ENCODE data around the gene IGF1R.

IGF1R gene

GRCh38 chr15:98954411-98954810 lies 306.1 kb downstream of the IGF1R start:
- Histone ChIP-seq H3K36me3 (ENCODE audit: control insufficient read depth, insufficient read depth, low read length) (no peaks in the 10 kb centered on the region), H3K9me3 (ENCODE audit: control insufficient read depth, low read length) (no peaks in the 10 kb centered on the region), H3K4me3 (ENCODE audit: low read length) (no peak overlapping the region), H3K27me3 (ENCODE audit: control insufficient read depth, insufficient read depth, low read length) (no peaks in the 10 kb centered on the region), H3K9ac (ENCODE audit: low read length) (no peak overlapping the region), H3K4me1 (ENCODE audit: control insufficient read depth, insufficient read depth, low read length) (peaks cover 12% of the 10 kb centered on the region)

GRCh38 chr15:98955331-98955730 lies 307.0 kb downstream of the IGF1R start:
- Histone ChIP-seq H3K4me1 (ENCODE audit: control insufficient read depth, insufficient read depth, low read length) (peaks cover 12% of the 10 kb centered on the region), H3K36me3 (ENCODE audit: control insufficient read depth, insufficient read depth, low read length) (no peaks in the 10 kb centered on the region), H3K27me3 (ENCODE audit: control insufficient read depth, insufficient read depth, low read length) (no peaks in the 10 kb centered on the region), H3K9me3 (ENCODE audit: control insufficient read depth, low read length) (no peaks in the 10 kb centered on the region), H3K9ac (ENCODE audit: low read length) (no peak overlapping the region), H3K4me3 (ENCODE audit: low read length) (no peak overlapping the region)

GRCh38 chr15:98955961-98956723 lies 307.8 kb downstream of the IGF1R start:
- no peak overlapping the region for H3K4me3 ChIP-seq (ENCODE audit: low read length)
- H3K9ac ChIP-seq (ENCODE audit: low read length): no peak overlapping the region
- no peaks in the 10 kb centered on the region for H3K9me3 ChIP-seq (ENCODE audit: control insufficient read depth, low read length)
- H3K27me3 ChIP-seq (ENCODE audit: control insufficient read depth, insufficient read depth, low read length): no peaks in the 10 kb centered on the region
- no peaks in the 10 kb centered on the region for H3K36me3 ChIP-seq (ENCODE audit: control insufficient read depth, insufficient read depth, low read length)
- peaks cover 12% of the 10 kb centered on the region for H3K4me1 ChIP-seq (ENCODE audit: control insufficient read depth, insufficient read depth, low read length)

- H3K4me1 ChIP-seq (ENCODE audit: control insufficient read depth, insufficient read depth, low read length): peaks cover 7% of the 10 kb centered on the region
- H3K9me3 ChIP-seq (ENCODE audit: control insufficient read depth, low read length): no peaks in the 10 kb centered on the region
- no peak overlapping the region for H3K9ac ChIP-seq (ENCODE audit: low read length)
- H3K27me3 ChIP-seq (ENCODE audit: control insufficient read depth, insufficient read depth, low read length): no peaks in the 10 kb centered on the region
- no peaks in the 10 kb centered on the region for H3K36me3 ChIP-seq (ENCODE audit: control insufficient read depth, insufficient read depth, low read length)
- no peak overlapping the region for H3K4me3 ChIP-seq (ENCODE audit: low read length)
These were observed 308.6 kb downstream of the IGF1R start for GRCh38 chr15:98956796-98957553.

GRCh38 chr15:98957655-98958054 lies 309.3 kb downstream of the IGF1R start:
- no peak overlapping the region for H3K4me3 ChIP-seq (ENCODE audit: low read length)
- no peaks in the 10 kb centered on the region for H3K36me3 ChIP-seq (ENCODE audit: control insufficient read depth, insufficient read depth, low read length)
- no peaks in the 10 kb centered on the region for H3K27me3 ChIP-seq (ENCODE audit: control insufficient read depth, insufficient read depth, low read length)
- H3K9me3 ChIP-seq (ENCODE audit: control insufficient read depth, low read length): no peaks in the 10 kb centered on the region
- no peak overlapping the region for H3K9ac ChIP-seq (ENCODE audit: low read length)
- peaks cover under 1% of the 10 kb centered on the region for H3K4me1 ChIP-seq (ENCODE audit: control insufficient read depth, insufficient read depth, low read length)

- no peaks in the 10 kb centered on the region for H3K27me3 ChIP-seq (ENCODE audit: control insufficient read depth, insufficient read depth, low read length)
- H3K9ac ChIP-seq (ENCODE audit: low read length): no peak overlapping the region
- H3K4me3 ChIP-seq (ENCODE audit: low read length): no peak overlapping the region
- H3K9me3 ChIP-seq (ENCODE audit: control insufficient read depth, low read length): no peaks in the 10 kb centered on the region
- H3K36me3 ChIP-seq (ENCODE audit: control insufficient read depth, insufficient read depth, low read length): no peaks in the 10 kb centered on the region
- H3K4me1 ChIP-seq (ENCODE audit: control insufficient read depth, insufficient read depth, low read length): no peaks in the 10 kb centered on the region
These were observed 309.7 kb downstream of the IGF1R start for GRCh38 chr15:98958076-98958475.

- Histone ChIP-seq H3K9ac (ENCODE audit: low read length) (no peak overlapping the region), H3K9me3 (ENCODE audit: control insufficient read depth, low read length) (no peaks in the 10 kb centered on the region), H3K36me3 (ENCODE audit: control insufficient read depth, insufficient read depth, low read length) (no peaks in the 10 kb centered on the region), H3K4me1 (ENCODE audit: control insufficient read depth, insufficient read depth, low read length) (no peaks in the 10 kb centered on the region), H3K4me3 (ENCODE audit: low read length) (no peak overlapping the region), H3K27me3 (ENCODE audit: control insufficient read depth, insufficient read depth, low read length) (no peaks in the 10 kb centered on the region)
These were observed 310.7 kb downstream of the IGF1R start for GRCh38 chr15:98958918-98959639.

GRCh38 chr15:98959640-98960007 lies 311.3 kb downstream of the IGF1R start:
- no peak overlapping the region for H3K4me3 ChIP-seq (ENCODE audit: low read length)
- H3K36me3 ChIP-seq (ENCODE audit: control insufficient read depth, insufficient read depth, low read length): no peaks in the 10 kb centered on the region
- H3K9me3 ChIP-seq (ENCODE audit: control insufficient read depth, low read length): no peaks in the 10 kb centered on the region
- H3K9ac ChIP-seq (ENCODE audit: low read length): no peak overlapping the region
- no peaks in the 10 kb centered on the region for H3K27me3 ChIP-seq (ENCODE audit: control insufficient read depth, insufficient read depth, low read length)
- H3K4me1 ChIP-seq (ENCODE audit: control insufficient read depth, insufficient read depth, low read length): no peaks in the 10 kb centered on the region

- H3K36me3 ChIP-seq (ENCODE audit: control insufficient read depth, insufficient read depth, low read length): no peaks in the 10 kb centered on the region
- no peak overlapping the region for H3K4me3 ChIP-seq (ENCODE audit: low read length)
- no peaks in the 10 kb centered on the region for H3K27me3 ChIP-seq (ENCODE audit: control insufficient read depth, insufficient read depth, low read length)
- H3K9ac ChIP-seq (ENCODE audit: low read length): no peak overlapping the region
- no peaks in the 10 kb centered on the region for H3K4me1 ChIP-seq (ENCODE audit: control insufficient read depth, insufficient read depth, low read length)
- H3K9me3 ChIP-seq (ENCODE audit: control insufficient read depth, low read length): no peaks in the 10 kb centered on the region
These were observed 312.3 kb downstream of the IGF1R start for GRCh38 chr15:98960555-98961050.

GRCh38 chr15:98963444-98963843 lies 315.1 kb downstream of the IGF1R start:
- H3K4me1 ChIP-seq (ENCODE audit: control insufficient read depth, insufficient read depth, low read length): no peaks in the 10 kb centered on the region
- H3K9ac ChIP-seq (ENCODE audit: low read length): no peak overlapping the region
- H3K9me3 ChIP-seq (ENCODE audit: control insufficient read depth, low read length): no peaks in the 10 kb centered on the region
- H3K4me3 ChIP-seq (ENCODE audit: low read length): no peak overlapping the region
- H3K27me3 ChIP-seq (ENCODE audit: control insufficient read depth, insufficient read depth, low read length): no peaks in the 10 kb centered on the region
- H3K36me3 ChIP-seq (ENCODE audit: control insufficient read depth, insufficient read depth, low read length): no peaks in the 10 kb centered on the region

- Histone ChIP-seq H3K9ac (ENCODE audit: low read length) (no peak overlapping the region), H3K9me3 (ENCODE audit: control insufficient read depth, low read length) (no peaks in the 10 kb centered on the region), H3K27me3 (ENCODE audit: control insufficient read depth, insufficient read depth, low read length) (no peaks in the 10 kb centered on the region), H3K4me1 (ENCODE audit: control insufficient read depth, insufficient read depth, low read length) (no peaks in the 10 kb centered on the region), H3K36me3 (ENCODE audit: control insufficient read depth, insufficient read depth, low read length) (no peaks in the 10 kb centered on the region), H3K4me3 (ENCODE audit: low read length) (no peak overlapping the region)
These were observed 316.3 kb downstream of the IGF1R start for GRCh38 chr15:98964466-98965133.
